ENCODE data around the gene DGKI.

Gene DGKI

DNA sequence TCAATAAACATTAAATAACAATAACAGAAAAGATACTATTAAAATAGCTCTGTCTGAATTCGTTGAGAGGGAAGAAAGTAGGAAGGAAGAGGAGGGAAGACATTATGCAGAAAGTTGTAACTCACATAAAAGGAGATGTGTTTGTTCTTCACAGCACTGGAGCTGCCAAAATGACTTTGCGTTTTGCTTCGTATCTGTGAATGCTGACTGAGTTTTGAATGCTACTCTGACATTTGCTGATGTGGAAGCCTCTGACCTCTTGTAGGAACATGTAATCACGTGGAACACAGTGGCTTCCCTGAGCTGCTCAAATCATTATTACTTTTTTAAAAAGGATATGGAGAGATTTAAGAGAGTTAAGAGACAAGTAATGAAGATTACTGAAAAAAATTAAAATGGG lies 15.6 kb upstream of the DGKI start:
- peaks cover 2 to 24% (median 6%) of the 10 kb centered on the region in 4 experiments for H3K36me3 ChIP-seq (ENCODE audit: control insufficient read depth in 4 of 4, insufficient read depth in 4 of 4, low read length in 3 of 4)
- DNase-seq = peak in 2 of 3 donors; percentile 17 to 33
- H3K27me3 ChIP-seq (replicated peaks in 2 of 5; ENCODE audit: control insufficient read depth in 4 of 5, insufficient read depth in 5 of 5, low read length in 4 of 5) = no peaks in the 10 kb centered on the region
- WGBS (ENCODE audit: insufficient coverage) = 7% methylated on average over 3 of the region's 4 CpGs
- no peak overlapping the region for H3K27ac ChIP-seq (ENCODE audit: insufficient read depth in 1 of 2, low read depth in 1 of 2, low read length in 2 of 2, poor library complexity in 1 of 2, severe bottlenecking in 2 of 2)
- ChIA-PET POLR2A (no interaction called here), CTCF (no interaction called here)
- peaks cover 0 to 13% (median 0%) of the 10 kb centered on the region in 5 experiments for H3K9me3 ChIP-seq (ENCODE audit: control extremely low read depth in 1 of 5, control insufficient read depth in 4 of 5, insufficient read depth in 2 of 5, low read depth in 1 of 5, low read length in 4 of 5)
- H3K4me1 ChIP-seq (ENCODE audit: control extremely low read depth in 1 of 4, control insufficient read depth in 4 of 4, insufficient read depth in 4 of 4, low read length in 3 of 4) = peaks cover 0 to 3% (median 0%) of the 10 kb centered on the region in 4 experiments
- no peak overlapping the region for H3K4me3 ChIP-seq (ENCODE audit: control insufficient read depth in 1 of 7, extremely low read depth in 1 of 7, insufficient read depth in 4 of 7, low read depth in 2 of 7, low read length in 6 of 7)

DNA sequence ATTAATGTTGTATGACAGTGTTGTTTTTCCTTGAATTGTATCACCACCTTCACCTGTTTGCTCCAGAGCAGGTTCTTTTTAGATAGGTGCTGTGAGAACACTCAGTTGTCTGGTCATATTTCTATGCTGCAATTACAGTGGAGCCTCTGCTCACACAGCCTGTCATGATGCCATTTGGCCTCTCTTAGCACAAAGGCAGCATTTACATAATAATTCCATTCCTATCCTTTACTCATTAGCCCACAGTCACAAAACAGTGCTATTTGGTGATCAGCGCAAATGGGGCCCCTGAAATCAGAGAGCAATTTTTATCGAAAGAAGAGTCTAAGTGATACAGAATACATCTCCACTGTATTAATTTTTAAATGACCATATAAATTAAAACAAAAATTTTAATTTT lies 13.8 kb upstream of the DGKI start:
- no peak for DNase-seq
- peaks cover 0 to 6% (median 1%) of the 10 kb centered on the region in 4 experiments for H3K36me3 ChIP-seq (ENCODE audit: control insufficient read depth in 4 of 4, insufficient read depth in 4 of 4, low read length in 3 of 4)
- CTCF ChIA-PET = no interaction called here
- H3K4me3 ChIP-seq (ENCODE audit: control insufficient read depth in 1 of 7, extremely low read depth in 1 of 7, insufficient read depth in 4 of 7, low read depth in 2 of 7, low read length in 6 of 7) = no peak overlapping the region
- POLR2A ChIA-PET = no interaction called here
- H3K27ac ChIP-seq (ENCODE audit: insufficient read depth in 1 of 2, low read depth in 1 of 2, low read length in 2 of 2, poor library complexity in 1 of 2, severe bottlenecking in 2 of 2) = no peak overlapping the region
- H3K9me3 ChIP-seq (ENCODE audit: control extremely low read depth in 1 of 5, control insufficient read depth in 4 of 5, insufficient read depth in 2 of 5, low read depth in 1 of 5, low read length in 4 of 5) = peaks cover 0 to under 1% (median 0%) of the 10 kb centered on the region in 5 experiments
- WGBS (ENCODE audit: insufficient coverage) = no CpG with 5 or more reads among the region's 2 CpGs
- no peaks in the 10 kb centered on the region for H3K27me3 ChIP-seq (replicated peaks in 2 of 5; ENCODE audit: control insufficient read depth in 4 of 5, insufficient read depth in 5 of 5, low read length in 4 of 5)
- H3K4me1 ChIP-seq (ENCODE audit: control extremely low read depth in 1 of 4, control insufficient read depth in 4 of 4, insufficient read depth in 4 of 4, low read length in 3 of 4) = peaks cover 0 to 3% (median 0%) of the 10 kb centered on the region in 4 experiments

DNA sequence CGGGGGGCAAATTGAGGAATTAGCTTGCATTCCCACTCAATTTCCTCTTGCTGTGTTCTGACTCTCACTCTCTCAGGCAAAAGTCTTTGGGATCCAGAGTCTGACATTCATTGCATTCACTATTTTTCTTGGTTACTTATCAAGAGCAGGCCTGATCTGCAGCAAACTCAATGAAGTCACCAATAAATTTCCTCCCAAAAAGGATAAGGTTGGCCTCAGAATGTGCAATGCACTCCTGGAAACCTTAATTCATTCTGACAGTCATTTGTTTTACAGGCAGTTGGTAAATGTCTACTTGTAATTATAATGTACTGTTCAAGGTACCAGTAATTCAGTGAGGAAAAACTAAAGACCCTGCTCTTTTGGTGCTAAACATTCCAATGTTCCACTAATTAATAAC lies 6.3 kb upstream of the DGKI start:
- no CpG with 5 or more reads among the region's 1 CpG for WGBS (ENCODE audit: insufficient coverage)
- H3K27me3 ChIP-seq (replicated peaks in 2 of 5; ENCODE audit: control insufficient read depth in 4 of 5, insufficient read depth in 5 of 5, low read length in 4 of 5) = peaks cover 5 to 22% (median 9%) of the 10 kb centered on the region in 5 experiments
- no peaks in the 10 kb centered on the region for H3K36me3 ChIP-seq (ENCODE audit: control insufficient read depth in 4 of 4, insufficient read depth in 4 of 4, low read length in 3 of 4)
- POLR2A ChIA-PET = no interaction called here
- no peaks in the 10 kb centered on the region for H3K9me3 ChIP-seq (ENCODE audit: control extremely low read depth in 1 of 5, control insufficient read depth in 4 of 5, insufficient read depth in 2 of 5, low read depth in 1 of 5, low read length in 4 of 5)
- no peak for DNase-seq
- no peaks in the 10 kb centered on the region for H3K4me1 ChIP-seq (ENCODE audit: control extremely low read depth in 1 of 4, control insufficient read depth in 4 of 4, insufficient read depth in 4 of 4, low read length in 3 of 4)
- H3K4me3 ChIP-seq (ENCODE audit: control insufficient read depth in 1 of 7, extremely low read depth in 1 of 7, insufficient read depth in 4 of 7, low read depth in 2 of 7, low read length in 6 of 7) = no peak overlapping the region
- CTCF ChIA-PET = no interaction called here
- no peak overlapping the region for H3K27ac ChIP-seq (ENCODE audit: insufficient read depth in 1 of 2, low read depth in 1 of 2, low read length in 2 of 2, poor library complexity in 1 of 2, severe bottlenecking in 2 of 2)

DNA sequence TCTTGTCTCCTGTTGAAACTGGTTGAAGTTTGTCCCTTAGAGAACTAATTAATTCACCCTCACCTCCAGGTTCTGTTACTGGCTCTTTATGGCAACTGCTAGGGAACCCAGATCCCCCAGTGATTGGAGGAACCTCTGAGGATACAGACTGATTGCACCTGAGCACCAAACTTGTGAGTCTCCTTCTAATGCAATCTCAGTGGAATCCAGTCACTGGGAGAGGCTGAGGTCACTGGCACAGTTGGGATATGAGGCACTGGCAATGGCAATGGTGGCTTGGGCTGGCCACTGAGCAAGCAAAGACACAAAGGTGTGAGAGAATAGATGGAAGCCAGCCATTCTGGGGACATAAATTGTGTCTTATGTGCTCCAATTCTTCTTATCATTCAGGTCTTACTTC lies 5.3 kb upstream of the DGKI start:
- no peak overlapping the region for H3K27ac ChIP-seq (ENCODE audit: insufficient read depth in 1 of 2, low read depth in 1 of 2, low read length in 2 of 2, poor library complexity in 1 of 2, severe bottlenecking in 2 of 2)
- no peaks in the 10 kb centered on the region for H3K9me3 ChIP-seq (ENCODE audit: control extremely low read depth in 1 of 5, control insufficient read depth in 4 of 5, insufficient read depth in 2 of 5, low read depth in 1 of 5, low read length in 4 of 5)
- CTCF ChIA-PET = no interaction called here
- DNase-seq = no peak
- POLR2A ChIA-PET = interaction anchor here (0.6 kb wide), 1 partner anchor 41 kb away, joined by 3 read pairs; no protein-coding TSS in a partner anchor
- H3K27me3 ChIP-seq (replicated peaks in 2 of 5; ENCODE audit: control insufficient read depth in 4 of 5, insufficient read depth in 5 of 5, low read length in 4 of 5) = peaks cover 9 to 31% (median 16%) of the 10 kb centered on the region in 5 experiments
- H3K4me1 ChIP-seq (ENCODE audit: control extremely low read depth in 1 of 4, control insufficient read depth in 4 of 4, insufficient read depth in 4 of 4, low read length in 3 of 4) = peaks cover 0 to 7% (median 4%) of the 10 kb centered on the region in 4 experiments
- no peaks in the 10 kb centered on the region for H3K36me3 ChIP-seq (ENCODE audit: control insufficient read depth in 4 of 4, insufficient read depth in 4 of 4, low read length in 3 of 4)
- H3K4me3 ChIP-seq (ENCODE audit: control insufficient read depth in 1 of 7, extremely low read depth in 1 of 7, insufficient read depth in 4 of 7, low read depth in 2 of 7, low read length in 6 of 7) = no peak overlapping the region

DNA sequence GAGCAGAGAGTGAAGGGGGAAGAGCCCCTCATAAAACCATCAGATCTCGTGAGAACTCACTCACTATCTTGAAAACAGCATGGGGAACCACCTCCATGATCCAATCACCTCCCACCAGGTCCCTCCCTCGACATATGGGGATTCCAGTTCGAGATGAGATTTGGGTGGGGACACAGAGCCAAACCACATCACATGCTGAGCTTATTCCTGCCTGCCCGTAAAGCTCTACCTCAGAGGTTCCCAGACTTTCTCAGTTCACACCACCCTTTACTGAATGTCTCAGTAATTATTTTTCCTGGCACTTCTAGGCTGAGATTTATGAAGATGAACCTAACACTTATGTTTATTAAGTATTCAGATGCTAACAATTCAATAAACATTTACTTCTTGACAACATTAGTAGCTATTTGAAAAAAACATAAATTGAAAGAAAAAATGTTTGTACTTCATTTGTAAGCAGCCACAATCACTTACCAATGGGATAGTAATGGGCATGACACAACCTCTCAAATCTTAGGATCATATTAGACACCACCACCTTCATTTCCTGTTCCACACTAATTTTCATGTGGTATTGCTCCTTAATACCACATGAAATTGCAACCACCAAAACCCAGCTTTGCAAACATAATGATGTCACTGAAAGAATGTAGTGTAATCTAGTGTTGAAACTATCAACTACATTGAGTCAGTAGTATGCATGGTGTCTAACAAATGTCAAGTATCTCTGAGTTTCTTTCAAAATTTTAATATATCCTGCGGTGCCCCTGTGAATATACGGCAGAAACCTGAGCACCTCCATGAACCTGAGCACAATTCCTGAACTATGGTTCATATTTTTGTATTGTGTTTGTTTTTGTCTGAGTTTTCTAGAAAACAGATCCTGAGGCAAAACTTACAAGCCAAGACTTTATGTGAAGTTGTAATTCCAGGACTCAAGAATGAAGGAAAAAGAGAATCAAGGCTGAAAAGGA lies 4.5 kb upstream of the DGKI start:
- Histone ChIP-seq H3K9me3 (ENCODE audit: control extremely low read depth in 1 of 5, control insufficient read depth in 4 of 5, insufficient read depth in 2 of 5, low read depth in 1 of 5, low read length in 4 of 5) (no peaks in the 10 kb centered on the region), H3K4me3 (ENCODE audit: control insufficient read depth in 1 of 7, extremely low read depth in 1 of 7, insufficient read depth in 4 of 7, low read depth in 2 of 7, low read length in 6 of 7) (no peak overlapping the region), H3K27me3 (replicated peaks in 2 of 5; ENCODE audit: control insufficient read depth in 4 of 5, insufficient read depth in 5 of 5, low read length in 4 of 5) (peaks cover 9 to 37% (median 16%) of the 10 kb centered on the region in 5 experiments), H3K36me3 (ENCODE audit: control insufficient read depth in 4 of 4, insufficient read depth in 4 of 4, low read length in 3 of 4) (no peaks in the 10 kb centered on the region), H3K4me1 (ENCODE audit: control extremely low read depth in 1 of 4, control insufficient read depth in 4 of 4, insufficient read depth in 4 of 4, low read length in 3 of 4) (peaks cover 0 to 12% (median 9%) of the 10 kb centered on the region in 4 experiments), H3K27ac (ENCODE audit: insufficient read depth in 1 of 2, low read depth in 1 of 2, low read length in 2 of 2, poor library complexity in 1 of 2, severe bottlenecking in 2 of 2) (no peak overlapping the region)
- DNase-seq = no peak
- WGBS (ENCODE audit: insufficient coverage) = 89% methylated on average over 4 of the region's 6 CpGs
- ChIA-PET POLR2A (no interaction called here), CTCF (interaction anchor here (0.6 to 0.9 kb wide), 2 partner anchors 28 to 29 kb away, joined by 3 read pairs; no protein-coding TSS in a partner anchor)

DNA sequence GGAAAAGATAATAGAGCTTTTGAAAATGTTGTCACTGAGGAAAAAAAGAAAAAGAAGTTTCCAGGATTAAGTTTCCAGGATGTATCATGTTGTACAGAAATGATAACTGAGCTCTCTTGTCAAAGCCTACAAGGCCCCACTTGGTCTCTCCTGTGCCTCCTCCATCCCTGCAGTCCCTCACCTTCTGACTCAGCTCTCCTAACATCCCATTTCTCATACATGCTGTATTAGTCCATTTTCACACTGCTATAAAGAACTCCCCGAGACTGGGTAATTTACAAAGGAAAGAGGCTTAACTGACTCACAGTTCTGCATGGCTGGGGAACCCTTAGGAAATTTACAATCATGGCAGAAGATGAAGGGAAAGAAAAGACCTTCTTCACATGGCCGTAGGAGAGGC lies 3.8 kb upstream of the DGKI start:
- ChIA-PET POLR2A (no interaction called here), CTCF (interaction anchor here (0.9 kb wide), 1 partner anchor 28 kb away, joined by 3 read pairs; no protein-coding TSS in a partner anchor)
- H3K27ac ChIP-seq (ENCODE audit: insufficient read depth in 1 of 2, low read depth in 1 of 2, low read length in 2 of 2, poor library complexity in 1 of 2, severe bottlenecking in 2 of 2) = no peak overlapping the region

DNA sequence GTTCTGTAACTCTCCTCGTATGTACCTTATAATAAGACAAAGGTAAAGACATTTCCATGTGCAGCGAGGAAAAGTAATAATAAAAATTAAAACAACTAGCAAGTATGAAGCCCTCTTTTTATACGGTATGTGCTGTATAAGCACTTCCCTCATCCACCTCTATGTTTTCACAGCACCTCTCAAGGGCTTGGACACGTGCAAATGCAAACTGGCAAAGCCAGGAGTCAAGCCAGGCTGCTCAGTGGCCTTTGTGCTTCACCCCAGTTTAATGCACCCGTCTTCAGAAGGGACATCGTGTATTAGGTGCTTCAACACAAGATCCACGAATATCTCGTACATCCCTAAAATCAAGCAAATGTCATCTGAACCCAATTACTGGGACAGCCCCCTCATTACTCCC lies 1.3 kb upstream of the DGKI start:
- Histone ChIP-seq H3K4me1 (ENCODE audit: control extremely low read depth in 1 of 4, control insufficient read depth in 4 of 4, insufficient read depth in 4 of 4, low read length in 3 of 4) (peaks cover 0 to 16% (median 12%) of the 10 kb centered on the region in 4 experiments), H3K4me3 (ENCODE audit: control insufficient read depth in 1 of 7, extremely low read depth in 1 of 7, insufficient read depth in 4 of 7, low read depth in 2 of 7, low read length in 6 of 7) (no peak overlapping the region), H3K9me3 (ENCODE audit: control extremely low read depth in 1 of 5, control insufficient read depth in 4 of 5, insufficient read depth in 2 of 5, low read depth in 1 of 5, low read length in 4 of 5) (no peaks in the 10 kb centered on the region), H3K36me3 (ENCODE audit: control insufficient read depth in 4 of 4, insufficient read depth in 4 of 4, low read length in 3 of 4) (no peaks in the 10 kb centered on the region), H3K27me3 (replicated peaks in 2 of 5; ENCODE audit: control insufficient read depth in 4 of 5, insufficient read depth in 5 of 5, low read length in 4 of 5) (peaks cover 21 to 69% (median 34%) of the 10 kb centered on the region in 5 experiments), H3K27ac (ENCODE audit: insufficient read depth in 1 of 2, low read depth in 1 of 2, low read length in 2 of 2, poor library complexity in 1 of 2, severe bottlenecking in 2 of 2) (no peak overlapping the region)
- ChIA-PET POLR2A (interaction anchor here (0.6 kb wide), 1 partner anchor 1155 kb away, joined by 3 read pairs; no protein-coding TSS in a partner anchor), CTCF (no interaction called here)
- WGBS (ENCODE audit: insufficient coverage) = 77% methylated on average over 5 of the region's 8 CpGs
- peak in 1 of 3 donors; percentile 14 for DNase-seq

More for the DNA sequence above, 3.8 kb upstream of the DGKI start:
- Histone ChIP-seq H3K27me3 (replicated peaks in 2 of 5; ENCODE audit: control insufficient read depth in 4 of 5, insufficient read depth in 5 of 5, low read length in 4 of 5) (peaks cover 9 to 44% (median 20%) of the 10 kb centered on the region in 5 experiments), H3K36me3 (ENCODE audit: control insufficient read depth in 4 of 4, insufficient read depth in 4 of 4, low read length in 3 of 4) (no peaks in the 10 kb centered on the region), H3K9me3 (ENCODE audit: control extremely low read depth in 1 of 5, control insufficient read depth in 4 of 5, insufficient read depth in 2 of 5, low read depth in 1 of 5, low read length in 4 of 5) (no peaks in the 10 kb centered on the region), H3K4me1 (ENCODE audit: control extremely low read depth in 1 of 4, control insufficient read depth in 4 of 4, insufficient read depth in 4 of 4, low read length in 3 of 4) (peaks cover 0 to 16% (median 12%) of the 10 kb centered on the region in 4 experiments), H3K4me3 (ENCODE audit: control insufficient read depth in 1 of 7, extremely low read depth in 1 of 7, insufficient read depth in 4 of 7, low read depth in 2 of 7, low read length in 6 of 7) (no peak overlapping the region)
- WGBS (ENCODE audit: insufficient coverage) = 80% methylated on average over 1 of the region's 2 CpGs
- DNase-seq = no peak

All from common myeloid progenitor, CD34-positive (primary cell).